Measurements from ENCODE around the gene RPS6KB2. TPM values are rescaled to one million over a fixed set of nuclear protein-coding genes. Genes with fewer than 3 reads are reported as not detected.
"Not testable (repeated sequence)": the region's sequence is repeated elsewhere in the genome, so short reads cannot be mapped to it uniquely, and the experiment has no call there.

The RPS6KB2 gene
- total and polyA plus RNA-seq, 5 donors = 29.0 to 39.6 (median 29.6) TPM

DNA sequence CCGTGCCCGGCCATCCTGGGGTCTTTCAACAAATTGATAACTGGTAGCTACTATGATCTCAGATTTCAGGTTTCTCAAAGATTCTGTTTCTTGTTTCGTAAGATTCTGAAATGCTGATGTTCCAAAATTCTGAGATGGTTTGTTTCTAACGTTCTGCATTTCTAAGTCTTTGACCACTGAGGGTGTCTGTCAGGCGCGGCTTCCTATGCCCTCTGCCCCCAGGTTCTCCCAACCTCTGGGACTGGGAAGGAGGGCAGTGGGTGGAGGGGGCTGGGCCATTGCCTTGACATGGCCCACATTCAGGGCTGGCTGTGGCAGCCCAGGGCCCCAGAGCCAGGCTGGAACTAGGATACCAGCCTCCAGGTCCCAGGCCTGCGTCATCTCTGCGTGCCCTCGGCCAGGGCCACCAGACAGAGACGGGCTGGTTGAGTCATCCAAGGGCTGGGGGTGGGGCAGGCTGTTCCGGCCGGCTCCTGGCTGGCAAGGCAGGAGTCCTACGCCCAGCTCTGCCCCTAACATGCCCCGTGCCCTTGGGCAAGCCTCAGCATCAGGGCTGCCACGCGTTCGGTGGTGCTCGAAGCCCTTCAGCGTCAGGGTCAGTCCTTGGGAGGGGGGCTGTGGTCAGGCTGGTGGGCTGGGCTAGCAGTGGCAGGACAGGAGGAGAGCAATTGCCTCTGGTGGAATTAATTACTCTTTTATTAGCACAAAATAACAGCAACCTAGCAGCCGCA lies 35.6 kb downstream of the RPS6KB2 start:
- 76% methylated on average over 20 of the region's 20 CpGs for WGBS
- H3K9me3 ChIP-seq (ENCODE audit: control insufficient read depth, low read length) = no peaks in the 10 kb centered on the region
- H3K27ac ChIP-seq (ENCODE audit: low read length) = peak overlapping the region; percentile 86
- no peaks in the 10 kb centered on the region for H3K27me3 ChIP-seq (ENCODE audit: control insufficient read depth, insufficient read depth)
- H3K4me1 ChIP-seq (ENCODE audit: control insufficient read depth, insufficient read depth, low read length) = peaks cover 3% of the 10 kb centered on the region
- DNase-seq (peak; percentile 60 to 85 (median 83)), ATAC-seq (peak; percentile 38 to 51)
- H3K4me3 ChIP-seq (ENCODE audit: low read length) = peak overlapping the region; percentile 42
- intact Hi-C loops (cut with DNase I) = loop anchor here in 1 of 4 donors (10.0 kb wide), 1 partner anchor 49 kb away; the partner anchor contains the start of gene CARNS1

- Histone ChIP-seq H3K9me3 (ENCODE audit: control insufficient read depth, low read length) (no peaks in the 10 kb centered on the region), H3K27me3 (ENCODE audit: control insufficient read depth, insufficient read depth) (no peaks in the 10 kb centered on the region), H3K27ac (ENCODE audit: low read length) (peak overlapping the region; percentile 87), H3K4me3 (ENCODE audit: low read length) (peak overlapping the region; percentile 42), H3K4me1 (ENCODE audit: control insufficient read depth, insufficient read depth, low read length) (peaks cover 3% of the 10 kb centered on the region)
- peak; percentile 73 to 78 for ATAC-seq
- WGBS = 18% methylated on average over 56 of the region's 56 CpGs
- DNase-seq = peak; percentile 84 to 94 (median 94)
- intact Hi-C loops (cut with DNase I) = loop anchor here in 2 of 4 donors (5.0 to 10.0 kb wide), 2 partner anchors 50 to 62 kb away; partner anchors contain the start of genes CARNS1 (in 1 of the 2), PPP1CA (in 1 of the 2) and TBC1D10C (in 1 of the 2)
These were observed 36.3 kb downstream of the RPS6KB2 start for GRCh38 chr11:67464411-67465188.

DNA sequence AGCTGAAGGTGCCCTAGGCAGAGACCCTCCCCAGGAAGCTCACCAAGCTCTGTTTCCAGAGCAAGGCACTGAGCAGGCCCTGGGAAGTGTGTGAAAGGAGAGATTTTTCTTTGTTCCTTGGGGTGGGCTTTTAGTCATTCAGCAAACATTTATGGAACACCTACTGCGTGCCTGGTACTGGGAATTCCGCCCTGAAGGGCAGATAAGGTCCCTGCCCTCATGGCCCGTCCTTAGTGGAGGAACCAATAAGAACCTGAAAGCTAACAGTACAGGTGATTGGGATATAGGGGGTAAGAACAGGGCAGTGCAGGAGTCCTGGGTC lies 36.9 kb downstream of the RPS6KB2 start:
- intact Hi-C loops (cut with DNase I) = loop anchor here in 2 of 4 donors (5.0 to 10.0 kb wide), 2 partner anchors 50 to 63 kb away; partner anchors contain the start of genes CARNS1 (in 1 of the 2), PPP1CA (in 1 of the 2) and TBC1D10C (in 1 of the 2)
- H3K27me3 ChIP-seq (ENCODE audit: control insufficient read depth, insufficient read depth) = no peaks in the 10 kb centered on the region
- peaks cover 3% of the 10 kb centered on the region for H3K4me1 ChIP-seq (ENCODE audit: control insufficient read depth, insufficient read depth, low read length)
- peak overlapping the region; percentile 87 for H3K27ac ChIP-seq (ENCODE audit: low read length)
- DNase-seq (peak in 1 of 3 donors; percentile 7), ATAC-seq (no peak)
- WGBS = 59% methylated on average over 3 of the region's 3 CpGs
- no peaks in the 10 kb centered on the region for H3K9me3 ChIP-seq (ENCODE audit: control insufficient read depth, low read length)
- H3K4me3 ChIP-seq (ENCODE audit: low read length) = peak overlapping the region; percentile 42

GRCh38 chr11:67465530-67465929 lies 37.2 kb downstream of the RPS6KB2 start:
- H3K27me3 ChIP-seq (ENCODE audit: control insufficient read depth, insufficient read depth); ATAC-seq; H3K4me1 ChIP-seq (ENCODE audit: control insufficient read depth, insufficient read depth, low read length); H3K4me3 ChIP-seq (ENCODE audit: low read length); H3K9me3 ChIP-seq (ENCODE audit: control insufficient read depth, low read length): not testable (repeated sequence)
- intact Hi-C loops (cut with DNase I) = loop anchor here in 2 of 4 donors (5.0 to 10.0 kb wide), 2 partner anchors 51 to 63 kb away; partner anchors contain the start of genes CARNS1 (in 1 of the 2), PPP1CA (in 1 of the 2) and TBC1D10C (in 1 of the 2)
- peak overlapping the region; percentile 87 for H3K27ac ChIP-seq (ENCODE audit: low read length)
- peak in 2 of 3 donors; percentile 40 to 43 for DNase-seq
- 76% methylated on average over 2 of the region's 2 CpGs for WGBS

DNA sequence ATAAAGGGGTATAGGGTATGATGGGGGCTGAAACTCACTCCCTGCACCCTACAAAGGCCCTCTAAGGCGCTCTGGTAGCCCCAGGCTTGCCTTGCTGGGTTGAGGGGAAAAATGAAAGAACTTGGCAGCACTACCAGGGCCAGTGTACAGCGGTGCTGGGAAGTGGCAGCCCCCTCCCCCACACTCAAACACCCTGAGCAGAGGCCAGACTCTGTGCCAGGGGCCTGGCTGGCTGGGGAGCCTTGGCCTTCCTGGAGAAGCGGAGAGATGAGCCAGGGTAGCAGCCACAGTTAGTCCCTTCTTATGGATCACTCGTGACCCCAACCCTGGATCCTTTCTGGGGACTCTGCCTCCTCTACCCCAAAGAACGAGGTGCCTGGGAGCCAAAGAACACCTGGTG lies 38.1 kb downstream of the RPS6KB2 start:
- H3K4me3 ChIP-seq (ENCODE audit: low read length) = no peak overlapping the region
- intact Hi-C loops (cut with DNase I) = loop anchor here in 2 of 4 donors (5.0 to 10.0 kb wide), 2 partner anchors 52 to 64 kb away; partner anchors contain the start of genes CARNS1 (in 1 of the 2), PPP1CA (in 1 of the 2) and TBC1D10C (in 1 of the 2)
- no peak overlapping the region for H3K27ac ChIP-seq (ENCODE audit: low read length)
- H3K27me3 ChIP-seq (ENCODE audit: control insufficient read depth, insufficient read depth) = no peaks in the 10 kb centered on the region
- H3K9me3 ChIP-seq (ENCODE audit: control insufficient read depth, low read length) = no peaks in the 10 kb centered on the region
- WGBS = 76% methylated on average over 5 of the region's 5 CpGs
- peaks cover 3% of the 10 kb centered on the region for H3K4me1 ChIP-seq (ENCODE audit: control insufficient read depth, insufficient read depth, low read length)
- ATAC-seq (no peak), DNase-seq (peak; percentile 20 to 72 (median 56))

DNA sequence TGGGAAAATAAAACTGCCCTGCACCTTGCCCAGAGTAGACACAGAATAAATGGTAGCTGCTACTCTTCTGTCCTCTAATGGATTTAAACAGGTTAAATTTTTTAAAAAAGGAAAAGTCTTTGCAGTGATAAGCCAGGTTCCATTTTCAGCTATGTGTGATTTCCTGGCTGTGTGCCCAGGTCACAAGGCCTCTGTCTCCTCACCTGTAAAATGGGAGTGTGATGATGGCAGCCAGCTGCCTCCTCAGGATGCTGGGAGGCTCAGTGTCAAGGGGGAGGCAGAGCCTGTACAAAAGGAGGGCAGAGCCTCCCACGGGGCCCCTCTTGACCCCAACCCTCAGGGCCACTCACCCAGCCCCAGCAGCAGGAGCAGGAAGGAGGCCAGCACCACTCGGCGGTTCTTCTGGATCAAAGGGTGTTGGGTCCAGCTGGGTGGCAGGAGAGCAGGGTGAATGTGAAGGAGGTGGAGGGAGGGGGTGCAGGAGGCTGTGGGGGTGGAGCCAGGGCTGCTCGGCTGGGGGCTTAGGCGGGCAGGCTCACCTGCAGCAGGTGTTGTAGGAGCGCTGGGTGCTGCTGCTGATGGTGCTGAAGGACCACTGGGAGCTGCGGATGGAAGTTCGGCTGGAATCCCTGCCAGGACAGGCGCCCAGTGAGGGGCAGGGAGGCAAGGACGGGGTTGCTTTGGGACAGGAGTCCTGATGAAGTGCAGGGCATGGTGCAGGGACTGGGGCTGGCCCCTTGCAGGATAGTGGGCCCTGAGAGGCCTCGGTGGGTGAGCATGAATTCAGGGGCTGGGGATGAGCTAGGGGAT lies 38.9 kb downstream of the RPS6KB2 start:
- H3K4me1 ChIP-seq (ENCODE audit: control insufficient read depth, insufficient read depth, low read length) = peaks cover 3% of the 10 kb centered on the region
- intact Hi-C loops (cut with DNase I) = loop anchor here in 2 of 4 donors (5.0 to 10.0 kb wide), 2 partner anchors 52 to 65 kb away; partner anchors contain the start of genes CARNS1 (in 1 of the 2), PPP1CA (in 1 of the 2) and TBC1D10C (in 1 of the 2)
- 74% methylated on average over 11 of the region's 11 CpGs for WGBS

DNA sequence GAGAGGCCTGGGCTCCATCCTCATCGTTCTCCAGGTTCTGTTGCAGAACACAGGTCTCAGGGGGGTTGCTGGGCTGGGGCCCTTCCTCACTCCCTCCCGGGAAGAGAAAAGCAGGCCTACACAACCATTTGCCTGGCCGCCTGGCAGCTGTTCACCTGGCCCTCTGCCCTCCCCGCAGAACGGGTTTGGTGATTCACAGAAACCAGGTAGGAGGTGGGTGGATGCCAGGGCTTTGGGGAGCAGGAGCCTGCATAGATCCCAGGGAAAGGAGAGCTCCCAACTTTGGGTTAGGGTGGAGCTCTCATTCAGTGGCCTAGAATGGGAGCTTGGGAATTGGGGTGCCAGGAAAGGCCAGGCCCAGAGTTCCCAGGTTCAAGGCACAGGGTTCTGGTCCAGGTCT lies 39.8 kb downstream of the RPS6KB2 start:
- no peak for ATAC-seq
- intact Hi-C loops (cut with DNase I) = loop anchor here in 2 of 4 donors (5.0 to 10.0 kb wide), 2 partner anchors 53 to 66 kb away; partner anchors contain the start of genes CARNS1 (in 1 of the 2), PPP1CA (in 1 of the 2) and TBC1D10C (in 1 of the 2)
- H3K4me1 ChIP-seq (ENCODE audit: control insufficient read depth, insufficient read depth, low read length) = peaks cover 3% of the 10 kb centered on the region
- no peaks in the 10 kb centered on the region for H3K9me3 ChIP-seq (ENCODE audit: control insufficient read depth, low read length)
- H3K27me3 ChIP-seq (ENCODE audit: control insufficient read depth, insufficient read depth) = no peaks in the 10 kb centered on the region
- H3K4me3 ChIP-seq (ENCODE audit: low read length) = peak overlapping the region; percentile 75
- 22% methylated on average over 5 of the region's 5 CpGs for WGBS
- H3K27ac ChIP-seq (ENCODE audit: low read length) = no peak overlapping the region
- DNase-seq = peak; percentile 35 to 62 (median 56)

More for the DNA sequence above, 38.9 kb downstream of the RPS6KB2 start:
- ATAC-seq = no peak
- Histone ChIP-seq H3K27ac (ENCODE audit: low read length) (no peak overlapping the region), H3K27me3 (ENCODE audit: control insufficient read depth, insufficient read depth) (no peaks in the 10 kb centered on the region), H3K4me3 (ENCODE audit: low read length) (no peak overlapping the region), H3K9me3 (ENCODE audit: control insufficient read depth, low read length) (no peaks in the 10 kb centered on the region)
- peak; percentile 20 to 61 (median 55) for DNase-seq

GRCh38 chr11:67468456-67468758 lies 40.1 kb downstream of the RPS6KB2 start:
- no peaks in the 10 kb centered on the region for H3K9me3 ChIP-seq (ENCODE audit: control insufficient read depth, low read length)
- WGBS = 5% methylated on average over 6 of the region's 6 CpGs
- H3K4me1 ChIP-seq (ENCODE audit: control insufficient read depth, insufficient read depth, low read length) = peaks cover 3% of the 10 kb centered on the region
- H3K27ac ChIP-seq (ENCODE audit: low read length) = peak overlapping the region; percentile 64
- no peaks in the 10 kb centered on the region for H3K27me3 ChIP-seq (ENCODE audit: control insufficient read depth, insufficient read depth)
- peak overlapping the region; percentile 75 for H3K4me3 ChIP-seq (ENCODE audit: low read length)
- no peak for DNase-seq
- no peak for ATAC-seq
- intact Hi-C loops (cut with DNase I) = loop anchor here in 2 of 4 donors (5.0 to 10.0 kb wide), 2 partner anchors 54 to 66 kb away; partner anchors contain the start of genes CARNS1 (in 1 of the 2), PPP1CA (in 1 of the 2) and TBC1D10C (in 1 of the 2)

DNA sequence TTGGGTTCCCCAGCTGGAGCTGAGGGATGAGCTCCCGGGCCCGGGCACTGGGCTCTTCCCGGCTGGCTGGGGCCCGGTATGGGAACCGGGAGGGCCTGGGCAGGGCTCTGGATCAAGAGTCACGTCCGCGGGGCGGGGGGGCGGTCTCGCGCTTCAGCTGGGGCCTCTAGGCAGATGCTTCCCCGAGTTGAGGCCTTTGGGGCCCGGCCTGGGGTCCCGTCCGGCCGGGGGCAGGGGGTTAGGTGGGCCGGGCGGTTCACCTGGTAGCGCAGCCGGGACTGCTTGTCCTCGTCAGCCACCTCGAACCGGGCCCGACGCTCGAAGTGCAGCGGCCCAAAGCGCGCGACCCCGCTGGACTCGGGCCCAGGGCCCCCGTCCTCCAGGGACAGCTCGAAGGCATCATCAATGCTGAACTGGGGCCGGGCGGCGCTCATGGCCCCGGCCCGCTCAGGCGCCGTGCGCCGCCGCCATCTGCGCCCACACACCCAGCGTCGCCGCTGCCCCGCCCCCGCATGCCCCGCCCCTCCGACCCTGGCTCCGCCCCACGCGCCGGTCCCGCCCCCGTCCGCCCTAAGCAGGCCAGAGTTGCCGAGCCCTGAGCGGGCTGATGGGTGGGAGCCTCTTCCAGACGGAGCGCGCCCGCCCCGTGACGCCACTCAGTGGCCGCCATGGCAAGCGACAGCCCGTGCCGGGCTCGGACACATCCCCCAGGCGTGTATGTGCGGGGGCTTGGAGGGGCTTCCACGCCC lies 40.6 kb downstream of the RPS6KB2 start, which contains the start of gene TMEM134:
Gene TMEM134, minus strand, starts transcription at position 493 of the 749 bp plus-strand sequence. Its CDS starts 59 bp downstream, at position 434.
- ATAC-seq = peak; percentile 92 to 94
- WGBS = under 1% methylated on average over 76 of the region's 76 CpGs
- intact Hi-C loops (cut with DNase I) = loop anchor here in 2 of 4 donors (5.0 to 10.0 kb wide), 2 partner anchors 54 to 67 kb away; partner anchors contain the start of genes CARNS1 (in 1 of the 2), PPP1CA (in 1 of the 2) and TBC1D10C (in 1 of the 2)

More for the DNA sequence above, 40.6 kb downstream of the RPS6KB2 start, which contains the start of gene TMEM134:
- H3K27me3 ChIP-seq (ENCODE audit: control insufficient read depth, insufficient read depth) = no peaks in the 10 kb centered on the region
- H3K9me3 ChIP-seq (ENCODE audit: control insufficient read depth, low read length) = no peaks in the 10 kb centered on the region
- peak within 1 kb of the TSS; percentile 75 for H3K4me3 ChIP-seq (ENCODE audit: low read length)
- H3K27ac ChIP-seq (ENCODE audit: low read length) = peak within 1 kb of the TSS; percentile 79
- H3K4me1 ChIP-seq (ENCODE audit: control insufficient read depth, insufficient read depth, low read length) = peaks cover 3% of the 10 kb centered on the region
- peak; percentile 94 to 97 (median 97) for DNase-seq

Measured in right cardiac atrium (tissue), 5 donors.